GM12874 (cell line): ENCODE data around the gene GAS2L1.

Source experiments
- CTCF ChIP-seq: IDR thresholded peaks from 2 replicates; pipeline ENCODE4 v1.5.1; 2011; ENCODE audit warnings: low read depth, mild to moderate bottlenecking, control low read depth, low read length, moderate library complexity; ENCODE audit not compliant: insufficient read depth

Gene GAS2L1

GRCh38 chr22:29300467-29300806, 6.0 kb upstream of the GAS2L1 start:
- TF ChIP-seq CTCF, result no peak

- TF ChIP-seq CTCF, result no peak
Measured at GRCh38 chr22:29300807-29301601, 5.4 kb upstream of the GAS2L1 start.

GRCh38 chr22:29301716-29302401, 4.6 kb upstream of the GAS2L1 start:
- no peak for TF ChIP-seq CTCF

DNA sequence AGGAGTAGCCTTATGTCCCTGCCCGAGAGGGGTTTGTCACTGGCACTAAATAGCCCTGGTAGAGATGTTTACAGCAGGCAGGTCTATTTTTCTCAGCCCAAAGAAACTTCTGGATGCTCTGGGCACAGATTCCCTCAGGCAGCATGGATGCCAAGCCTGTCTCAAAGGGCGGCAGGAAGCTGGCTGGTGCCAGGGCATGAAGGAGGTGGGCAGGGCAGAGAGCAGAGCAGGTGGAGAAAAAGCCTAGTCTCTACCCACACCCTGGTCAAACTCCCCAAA, 4.1 kb upstream of the GAS2L1 start:
- TF ChIP-seq CTCF, result no peak

GRCh38 chr22:29302681-29303465, 3.6 kb upstream of the GAS2L1 start:
- TF ChIP-seq CTCF, result no peak

DNA sequence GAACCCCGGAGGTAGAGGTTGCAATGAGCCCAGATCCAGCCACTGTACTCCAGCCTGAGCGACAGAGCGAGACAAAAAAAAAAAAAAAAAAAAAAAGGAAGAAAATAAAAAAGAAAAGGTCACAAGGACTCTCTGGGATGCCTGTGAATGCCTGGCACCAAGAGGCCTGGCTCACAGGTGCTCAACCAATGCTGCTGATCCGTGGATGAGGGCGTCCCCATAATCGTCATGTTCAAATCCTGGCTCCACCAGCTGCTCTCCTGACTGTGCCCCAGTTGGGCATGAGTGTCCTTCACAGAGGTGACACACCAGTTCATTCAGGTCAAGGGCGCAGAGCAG, 645 bp upstream of the GAS2L1 start:
- no peak for TF ChIP-seq CTCF

DNA sequence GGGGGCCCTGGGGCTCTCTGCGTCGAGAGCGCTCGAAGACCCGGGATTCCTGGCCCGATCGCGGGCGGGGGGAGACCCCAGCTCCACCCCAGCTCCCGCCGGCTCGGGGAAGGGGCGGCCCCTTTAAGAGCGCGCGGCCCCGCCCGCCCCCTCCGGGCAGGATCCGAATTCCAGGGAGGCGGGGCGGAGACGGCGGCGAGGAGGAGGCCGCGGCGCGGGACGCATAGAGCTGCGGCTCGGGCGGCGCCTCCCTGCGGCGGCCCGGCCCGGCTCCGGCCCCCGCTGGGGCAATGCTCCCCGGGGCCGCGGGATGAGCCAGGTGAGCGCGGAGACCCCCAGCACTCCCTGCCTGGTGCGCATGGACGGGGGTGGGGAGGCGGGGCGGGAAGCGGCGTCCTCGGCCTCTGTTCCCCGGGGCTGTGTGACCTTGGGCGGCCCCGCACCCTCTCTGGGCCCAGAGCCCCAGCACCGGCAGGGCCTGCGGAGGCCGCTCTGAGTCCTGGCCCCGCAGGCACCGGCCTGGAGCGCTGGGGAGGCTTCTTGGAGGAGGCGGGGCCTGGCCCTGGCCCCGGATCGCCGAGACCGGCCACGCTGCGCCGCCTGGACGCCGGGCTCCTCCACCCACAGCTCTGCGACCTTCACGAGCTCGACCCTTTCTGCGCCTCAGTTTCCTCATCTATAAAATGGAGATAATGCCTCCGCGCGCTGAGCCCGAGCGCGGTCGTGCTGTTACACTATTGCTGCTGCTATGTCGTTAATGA, 565 bp downstream of the GAS2L1 start:
- TF ChIP-seq CTCF, result no peak
